Fibroblast of the aortic adventitia (primary cell): ENCODE measurements around the gene EZH2. TPM values are rescaled to one million over a fixed set of nuclear protein-coding genes. Genes with fewer than 3 reads are reported as not detected.

ENCODE experiments used
- DNase-seq: peaks from one replicate; pipeline ENCODE4 v3.0.0-alpha.2; 2010; ENCODE audit warnings: low read depth
- H3K4me3 ChIP-seq: 2 replicates; pipeline ENCODE4 v1.5.1; 2011; ENCODE audit warnings: low read depth, mild to moderate bottlenecking, control low read depth, low read length, moderate library complexity
- total RNA-seq: library from RNA; depleted of rRNA; stranded (reverse); fragments of >200 nt; gene quantifications from 2 replicates; pipeline ENCODE4 v1.2.3, GENCODE V29; 2012; ENCODE audit warnings: low replicate concordance
- TF ChIP-seq, protein P1 (sequence below): IDR thresholded peaks from 2 replicates; pipeline ENCODE4 v1.5.1; 2011; ENCODE audit warnings: mild to moderate bottlenecking, low read length, control low read depth, inconsistent platforms; ENCODE audit not compliant: insufficient read depth

EZH2 gene
- total RNA-seq, 1 donor = 30.1 TPM

DNA sequence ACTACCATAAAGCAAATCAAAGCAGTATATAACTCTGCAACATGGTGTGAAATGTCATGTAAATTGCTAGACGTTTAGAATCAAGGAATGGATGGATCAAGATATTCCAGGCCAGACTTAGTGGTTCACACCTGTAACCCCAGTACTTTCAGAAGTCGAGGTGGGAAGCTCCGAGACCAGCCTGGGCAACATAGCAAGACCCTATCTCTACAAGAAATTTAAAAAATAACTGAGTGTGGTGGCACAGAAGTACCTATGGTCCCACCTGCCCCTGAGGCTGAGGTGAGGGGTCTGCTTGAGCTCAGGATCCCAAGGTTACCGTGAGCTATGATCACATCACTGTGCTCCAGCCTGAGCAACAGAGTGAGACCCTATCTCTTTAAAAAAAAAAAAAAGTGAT is 2.8 kb upstream of the EZH2 start:
- H3K4me3 ChIP-seq = no peak overlapping the region
- DNase-seq = no peak
- TF ChIP-seq, protein P1, sequence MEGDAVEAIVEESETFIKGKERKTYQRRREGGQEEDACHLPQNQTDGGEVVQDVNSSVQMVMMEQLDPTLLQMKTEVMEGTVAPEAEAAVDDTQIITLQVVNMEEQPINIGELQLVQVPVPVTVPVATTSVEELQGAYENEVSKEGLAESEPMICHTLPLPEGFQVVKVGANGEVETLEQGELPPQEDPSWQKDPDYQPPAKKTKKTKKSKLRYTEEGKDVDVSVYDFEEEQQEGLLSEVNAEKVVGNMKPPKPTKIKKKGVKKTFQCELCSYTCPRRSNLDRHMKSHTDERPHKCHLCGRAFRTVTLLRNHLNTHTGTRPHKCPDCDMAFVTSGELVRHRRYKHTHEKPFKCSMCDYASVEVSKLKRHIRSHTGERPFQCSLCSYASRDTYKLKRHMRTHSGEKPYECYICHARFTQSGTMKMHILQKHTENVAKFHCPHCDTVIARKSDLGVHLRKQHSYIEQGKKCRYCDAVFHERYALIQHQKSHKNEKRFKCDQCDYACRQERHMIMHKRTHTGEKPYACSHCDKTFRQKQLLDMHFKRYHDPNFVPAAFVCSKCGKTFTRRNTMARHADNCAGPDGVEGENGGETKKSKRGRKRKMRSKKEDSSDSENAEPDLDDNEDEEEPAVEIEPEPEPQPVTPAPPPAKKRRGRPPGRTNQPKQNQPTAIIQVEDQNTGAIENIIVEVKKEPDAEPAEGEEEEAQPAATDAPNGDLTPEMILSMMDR = no peak

DNA sequence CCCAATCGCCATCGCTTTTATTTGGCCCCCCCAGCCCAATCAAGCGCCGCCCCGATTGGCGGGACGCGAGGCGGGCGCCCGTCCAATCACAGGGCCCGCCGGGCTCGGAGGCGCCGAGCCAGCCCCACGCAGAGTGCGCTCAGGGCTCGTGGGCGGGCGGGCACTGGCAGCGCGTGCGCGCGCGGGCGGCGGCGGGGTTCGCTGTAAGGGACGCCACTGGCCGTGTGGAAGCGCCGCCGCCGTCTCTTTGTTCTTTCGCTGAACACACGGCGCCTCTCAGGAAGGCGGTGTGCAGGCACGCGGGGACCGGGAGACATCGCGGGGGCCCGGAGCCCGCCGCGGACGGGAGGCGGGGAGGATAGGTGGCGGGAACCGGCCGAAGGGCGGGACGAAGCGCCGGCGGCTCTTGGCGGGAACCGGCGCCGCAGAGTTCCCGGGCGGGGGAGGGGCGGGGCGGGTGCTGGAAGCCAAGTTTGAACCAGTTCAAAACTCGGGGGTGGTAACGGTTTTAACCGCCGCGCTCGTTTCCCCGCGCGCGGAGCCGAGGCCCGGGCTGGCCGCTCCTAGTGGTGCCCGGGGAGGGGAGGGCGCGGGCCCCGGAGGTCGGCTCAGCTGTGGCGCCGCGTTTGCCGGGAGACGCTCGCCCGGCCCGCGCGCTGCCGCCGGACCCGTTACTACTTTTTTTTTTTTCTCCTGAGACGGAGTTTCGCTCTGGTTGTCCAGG is 370 bp upstream of the EZH2 start:
- H3K4me3 ChIP-seq = peak overlapping the region; percentile 79
- TF ChIP-seq, protein P1 = no peak
- peak; percentile 87 for DNase-seq

DNA sequence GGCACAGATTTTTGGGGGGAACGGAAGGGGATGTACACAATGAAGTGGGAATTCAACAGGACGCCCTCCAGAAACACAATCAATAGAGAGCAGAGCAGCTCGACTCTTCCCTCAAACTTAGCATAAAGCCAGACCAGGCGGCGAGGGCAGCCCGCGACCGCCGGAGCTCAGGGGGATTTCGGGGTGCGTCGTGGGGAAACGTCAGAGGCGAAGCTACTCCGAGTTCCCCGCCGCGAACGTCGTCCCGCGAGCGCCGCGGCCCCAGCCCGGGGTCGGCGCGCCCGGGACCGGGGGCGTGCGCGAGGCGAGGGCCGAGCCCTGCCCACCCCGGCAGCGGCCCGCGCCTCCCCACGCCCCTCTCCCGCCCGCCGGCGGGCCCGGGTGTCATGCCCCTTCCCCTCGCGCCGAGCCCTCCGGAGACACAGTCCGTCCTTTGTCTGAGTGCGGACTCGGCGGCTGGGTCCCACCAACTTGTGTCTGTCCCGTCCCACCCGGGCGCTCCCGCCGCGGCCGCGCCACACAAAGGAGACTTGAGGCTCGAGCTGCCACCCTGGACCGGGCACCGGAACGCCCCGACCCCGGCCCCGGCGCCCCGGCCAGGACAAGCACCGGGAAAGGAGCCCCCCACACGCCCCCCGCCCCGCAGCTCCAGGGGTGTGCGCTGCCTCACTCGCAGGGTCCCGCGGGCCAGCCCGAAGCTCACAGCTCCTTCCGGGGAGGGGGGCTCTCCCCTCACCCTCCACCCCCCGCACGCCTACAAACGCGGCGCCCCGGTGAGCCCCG is 634 bp downstream of the EZH2 start:
- H3K4me3 ChIP-seq = peak overlapping the region; percentile 79
- TF ChIP-seq, protein P1 = no peak
- no peak for DNase-seq

DNA sequence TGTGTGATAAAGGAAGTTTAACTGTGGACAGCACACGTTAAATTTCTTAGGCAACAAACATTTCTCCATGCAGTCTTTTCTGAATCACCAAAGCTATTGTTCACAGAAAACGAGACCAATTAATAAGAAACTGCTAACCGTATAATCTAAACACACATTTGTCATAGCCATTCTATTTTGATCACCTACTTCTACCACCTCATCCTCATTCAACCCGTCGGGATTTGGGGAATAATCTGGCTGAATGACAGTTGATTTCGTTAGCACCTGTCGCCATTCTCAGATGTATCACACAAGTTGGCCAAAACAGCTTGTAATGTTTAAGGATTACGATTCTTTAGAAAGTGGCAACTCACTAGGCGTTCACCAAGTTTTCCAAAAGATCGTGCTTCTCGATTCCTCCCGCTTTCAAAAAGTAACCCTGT is 1.2 kb downstream of the EZH2 start:
- H3K4me3 ChIP-seq = peak overlapping the region; percentile 79
- TF ChIP-seq, protein P1 = no peak
- peak; percentile 23 for DNase-seq

DNA sequence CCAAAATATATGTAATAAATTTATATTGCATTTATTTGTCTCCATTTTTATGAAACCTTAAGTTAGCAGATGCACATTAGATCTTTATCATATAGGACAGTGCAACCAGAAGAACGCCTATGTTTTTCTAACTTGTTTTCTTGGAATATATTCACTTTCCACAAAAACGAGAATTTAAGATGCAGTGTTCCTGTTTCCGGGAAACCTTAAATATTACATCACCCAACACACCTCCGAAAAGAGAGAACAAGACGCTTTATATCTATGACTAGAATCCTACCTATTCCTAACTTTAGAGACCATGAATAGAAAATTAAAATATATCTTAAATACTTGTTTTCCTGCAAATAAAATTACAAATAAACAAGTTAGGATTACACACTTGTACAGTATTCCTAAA is 1.9 kb downstream of the EZH2 start:
- no peak overlapping the region for H3K4me3 ChIP-seq
- no peak for DNase-seq
- TF ChIP-seq, protein P1 = no peak

DNA sequence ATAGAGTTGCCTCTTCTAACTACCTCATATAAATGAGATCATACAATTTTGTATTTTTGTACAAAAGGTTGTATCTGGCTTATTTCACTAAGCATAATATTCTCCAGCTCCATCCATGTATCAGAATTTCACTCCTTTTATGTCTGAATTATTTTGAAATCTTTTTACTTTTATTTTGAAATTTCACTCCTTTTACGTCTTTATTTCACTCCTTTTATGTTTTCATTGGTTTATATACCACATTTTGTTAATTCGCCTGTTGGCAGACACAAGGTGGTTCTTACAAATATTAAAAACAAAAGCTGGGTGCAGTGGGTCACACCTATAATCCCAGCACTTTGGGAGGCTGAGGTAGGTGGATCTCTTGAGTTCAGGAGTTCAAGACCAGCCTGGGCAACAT is 5.8 kb downstream of the EZH2 start:
- no peak for DNase-seq
- TF ChIP-seq, protein P1 = no peak
- H3K4me3 ChIP-seq = no peak overlapping the region
